H1 (cell line): ENCODE results near the gene DDX11.

ENCODE experiments used
- CEBPB ChIP-seq: IDR thresholded peaks from 2 replicates; pipeline ENCODE4 v1.6.1; 2012; ENCODE audit warnings: low read depth, low read length
- HDAC2 ChIP-seq, 2 experiments: fragments of 300-600 bp in 1 of 2; sonication (generic) in 1 of 2; IDR thresholded peaks; 2 replicates each; pipeline ENCODE4 v1.6.1; 2011 to 2012; ENCODE audit warnings: low read depth in 2 of 2, low read length in 2 of 2, mild to moderate bottlenecking in 2 of 2, moderate library complexity in 2 of 2, borderline replicate concordance in 1 of 2, inconsistent platforms in 1 of 2
- JUND ChIP-seq: IDR thresholded peaks from 2 replicates; pipeline ENCODE4 v1.6.1; 2011; ENCODE audit warnings: mild to moderate bottlenecking, improper control_type of control experiment, low read length
- MAFK ChIP-seq: IDR thresholded peaks from 2 replicates; pipeline ENCODE4 v1.6.1; 2012; ENCODE audit warnings: low read depth, mild to moderate bottlenecking, improper control_type of control experiment, low read length
- TCF12 ChIP-seq: IDR thresholded peaks from 2 replicates; pipeline ENCODE4 v1.6.1; 2011; ENCODE audit warnings: low read depth, mild to moderate bottlenecking, low read length
- TF ChIP-seq, protein P1 (sequence below), 3 experiments: IDR thresholded peaks; 1 replicate in 2 of 3; 2 replicates in 1 of 3; pipeline versions ENCODE4 v1.5.1 to v1.6.1; 2011; ENCODE audit warnings: low read length in 3 of 3, mild to moderate bottlenecking in 3 of 3, inconsistent platforms in 2 of 3, low read depth in 1 of 3, moderate library complexity in 1 of 3; ENCODE audit not compliant: insufficient read depth in 1 of 3; ENCODE audit errors: control extremely low read depth in 1 of 3

GRCh38 chr12:31033146-31033545 lies 40.5 kb upstream of the DDX11 start:
- TF ChIP-seq CEBPB, result no peak
- no peak for TF ChIP-seq MAFK
- TF ChIP-seq, protein P1, sequence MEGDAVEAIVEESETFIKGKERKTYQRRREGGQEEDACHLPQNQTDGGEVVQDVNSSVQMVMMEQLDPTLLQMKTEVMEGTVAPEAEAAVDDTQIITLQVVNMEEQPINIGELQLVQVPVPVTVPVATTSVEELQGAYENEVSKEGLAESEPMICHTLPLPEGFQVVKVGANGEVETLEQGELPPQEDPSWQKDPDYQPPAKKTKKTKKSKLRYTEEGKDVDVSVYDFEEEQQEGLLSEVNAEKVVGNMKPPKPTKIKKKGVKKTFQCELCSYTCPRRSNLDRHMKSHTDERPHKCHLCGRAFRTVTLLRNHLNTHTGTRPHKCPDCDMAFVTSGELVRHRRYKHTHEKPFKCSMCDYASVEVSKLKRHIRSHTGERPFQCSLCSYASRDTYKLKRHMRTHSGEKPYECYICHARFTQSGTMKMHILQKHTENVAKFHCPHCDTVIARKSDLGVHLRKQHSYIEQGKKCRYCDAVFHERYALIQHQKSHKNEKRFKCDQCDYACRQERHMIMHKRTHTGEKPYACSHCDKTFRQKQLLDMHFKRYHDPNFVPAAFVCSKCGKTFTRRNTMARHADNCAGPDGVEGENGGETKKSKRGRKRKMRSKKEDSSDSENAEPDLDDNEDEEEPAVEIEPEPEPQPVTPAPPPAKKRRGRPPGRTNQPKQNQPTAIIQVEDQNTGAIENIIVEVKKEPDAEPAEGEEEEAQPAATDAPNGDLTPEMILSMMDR (IDR thresholded peaks at IDR 0.05; ENCODE audit: control extremely low read depth in 1 of 3, insufficient read depth in 1 of 3, low read depth in 1 of 3, low read length in 3 of 3), result no peak
- TF ChIP-seq TCF12, result no peak
- TF ChIP-seq HDAC2 (IDR thresholded peaks at IDR 0.05; ENCODE audit: borderline replicate concordance in 1 of 2, low read depth in 2 of 2, low read length in 2 of 2), result no peak
- no peak for TF ChIP-seq JUND
